Epithelial cell of proximal tubule (primary cell): Measurements from ENCODE around the gene ERI3. TPM values are rescaled to one million over a fixed set of nuclear protein-coding genes. Genes with fewer than 3 reads are reported as not detected.

Experiments used
- DNase-seq: peaks from one replicate; pipeline ENCODE4 v3.0.0-alpha.2; 2011; ENCODE audit warnings: low read depth
- H3K4me3 ChIP-seq: 2 replicates; pipeline ENCODE4 v1.5.1; 2011; ENCODE audit warnings: low read depth, mild to moderate bottlenecking, low read length
- total RNA-seq: library from RNA; depleted of rRNA; stranded (reverse); fragments of >200 nt; gene quantifications from 2 replicates; pipeline ENCODE4 v1.2.3, GENCODE V29; 2015
- TF ChIP-seq, protein P1 (sequence below): conservative IDR thresholded peaks from 2 replicates; pipeline ENCODE4 v1.5.1; 2012; ENCODE audit warnings: low read depth, mild to moderate bottlenecking, low read length

ERI3 gene
- total RNA-seq, 1 donor from 2014 or later: 51.7 TPM

DNA sequence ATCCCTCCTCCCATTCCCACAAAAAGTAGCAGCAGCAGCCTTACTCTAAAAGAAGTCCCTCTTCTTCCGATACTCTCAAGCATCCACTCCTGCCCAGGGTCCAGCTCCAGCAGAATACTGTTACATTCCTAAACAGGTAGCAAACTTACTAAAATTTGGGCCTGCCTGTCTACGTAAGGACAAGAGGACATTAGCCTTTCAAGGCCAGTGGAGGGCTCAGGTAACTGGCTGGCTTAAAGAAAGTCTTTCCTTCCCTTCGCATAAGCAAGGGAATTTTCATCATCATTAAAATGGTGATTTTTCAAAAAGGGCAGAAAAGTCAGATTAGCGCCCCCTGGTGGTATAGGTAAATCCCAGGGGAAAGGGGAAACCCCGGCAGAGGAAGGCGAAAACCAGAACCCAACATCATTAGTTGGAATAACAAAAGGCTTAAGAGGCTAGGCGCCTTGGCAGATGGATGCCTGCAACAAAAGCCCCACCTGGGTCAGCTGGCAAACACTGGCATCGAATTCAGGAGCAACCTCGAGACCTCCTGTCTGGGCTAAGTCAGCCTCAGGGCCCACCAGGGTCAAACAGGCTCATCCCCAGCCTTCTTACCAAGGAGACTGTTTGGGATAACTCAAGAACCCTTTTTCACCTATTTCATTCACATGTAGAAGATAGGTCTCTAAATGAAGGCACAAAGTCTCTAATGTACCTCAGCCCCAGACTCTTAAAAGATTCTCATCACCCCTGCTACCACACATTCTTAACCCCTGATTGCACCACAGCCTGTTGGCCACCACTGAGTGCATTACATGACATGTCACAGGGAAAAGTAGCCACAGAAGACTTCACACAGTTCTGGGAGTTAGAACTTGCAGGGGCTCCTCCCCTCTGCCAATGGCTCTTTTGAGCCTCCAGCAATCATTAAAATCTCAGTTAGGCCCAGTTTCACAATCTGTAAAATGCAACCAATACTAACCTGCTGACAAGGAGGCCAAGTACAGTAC, 36.7 kb downstream of the ERI3 start:
- no peak for DNase-seq
- H3K4me3 ChIP-seq: no peak overlapping the region
- TF ChIP-seq, protein P1, sequence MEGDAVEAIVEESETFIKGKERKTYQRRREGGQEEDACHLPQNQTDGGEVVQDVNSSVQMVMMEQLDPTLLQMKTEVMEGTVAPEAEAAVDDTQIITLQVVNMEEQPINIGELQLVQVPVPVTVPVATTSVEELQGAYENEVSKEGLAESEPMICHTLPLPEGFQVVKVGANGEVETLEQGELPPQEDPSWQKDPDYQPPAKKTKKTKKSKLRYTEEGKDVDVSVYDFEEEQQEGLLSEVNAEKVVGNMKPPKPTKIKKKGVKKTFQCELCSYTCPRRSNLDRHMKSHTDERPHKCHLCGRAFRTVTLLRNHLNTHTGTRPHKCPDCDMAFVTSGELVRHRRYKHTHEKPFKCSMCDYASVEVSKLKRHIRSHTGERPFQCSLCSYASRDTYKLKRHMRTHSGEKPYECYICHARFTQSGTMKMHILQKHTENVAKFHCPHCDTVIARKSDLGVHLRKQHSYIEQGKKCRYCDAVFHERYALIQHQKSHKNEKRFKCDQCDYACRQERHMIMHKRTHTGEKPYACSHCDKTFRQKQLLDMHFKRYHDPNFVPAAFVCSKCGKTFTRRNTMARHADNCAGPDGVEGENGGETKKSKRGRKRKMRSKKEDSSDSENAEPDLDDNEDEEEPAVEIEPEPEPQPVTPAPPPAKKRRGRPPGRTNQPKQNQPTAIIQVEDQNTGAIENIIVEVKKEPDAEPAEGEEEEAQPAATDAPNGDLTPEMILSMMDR: peak; percentile 82

DNA sequence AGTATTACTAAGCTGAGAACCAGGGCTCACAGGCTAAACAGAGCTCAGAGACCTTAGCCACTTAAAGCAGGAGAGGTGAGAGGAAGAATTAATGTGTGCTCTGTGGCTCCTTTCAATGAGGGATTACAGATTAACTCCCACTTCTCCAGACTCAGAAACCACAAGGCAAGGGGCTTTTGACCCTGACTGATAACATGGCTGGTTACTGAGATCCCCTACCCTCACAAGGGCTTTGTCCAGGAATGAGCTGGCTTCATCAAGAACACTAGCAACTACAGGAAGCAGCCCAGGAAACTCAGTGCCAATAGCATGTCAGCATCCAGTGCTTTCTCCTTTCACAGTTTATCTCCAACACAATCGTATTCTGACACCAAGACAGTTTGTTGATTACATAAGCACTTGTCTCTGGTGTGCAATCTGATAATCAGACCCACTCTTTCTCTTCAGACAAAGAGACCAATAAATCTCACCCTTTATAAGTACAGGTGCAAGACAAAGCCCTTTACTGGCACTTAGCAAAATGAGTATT, 38.8 kb downstream of the ERI3 start:
- TF ChIP-seq, protein P1: no peak
- no peak overlapping the region for H3K4me3 ChIP-seq
- no peak for DNase-seq

DNA sequence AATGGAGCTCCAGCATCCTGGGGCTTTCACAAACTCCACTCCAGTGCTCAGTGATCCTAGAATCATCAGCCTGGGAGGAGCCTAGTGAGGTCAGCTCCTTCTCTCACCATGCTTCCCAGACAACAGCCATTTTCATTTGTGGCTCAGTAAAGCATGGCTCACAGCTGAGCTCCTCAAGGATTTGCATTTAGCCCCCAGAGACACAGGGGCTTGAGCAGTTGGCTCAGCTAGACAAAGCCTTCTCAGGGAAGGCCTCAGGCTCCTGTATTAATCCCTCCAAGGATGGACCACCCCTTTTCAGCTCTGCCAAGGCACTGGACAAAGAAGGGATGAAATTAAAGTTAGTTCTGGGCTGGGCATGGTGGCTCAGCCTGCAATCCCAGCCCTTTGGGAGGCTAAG, 39.5 kb downstream of the ERI3 start:
- no peak for DNase-seq
- H3K4me3 ChIP-seq: no peak overlapping the region
- TF ChIP-seq, protein P1: no peak

DNA sequence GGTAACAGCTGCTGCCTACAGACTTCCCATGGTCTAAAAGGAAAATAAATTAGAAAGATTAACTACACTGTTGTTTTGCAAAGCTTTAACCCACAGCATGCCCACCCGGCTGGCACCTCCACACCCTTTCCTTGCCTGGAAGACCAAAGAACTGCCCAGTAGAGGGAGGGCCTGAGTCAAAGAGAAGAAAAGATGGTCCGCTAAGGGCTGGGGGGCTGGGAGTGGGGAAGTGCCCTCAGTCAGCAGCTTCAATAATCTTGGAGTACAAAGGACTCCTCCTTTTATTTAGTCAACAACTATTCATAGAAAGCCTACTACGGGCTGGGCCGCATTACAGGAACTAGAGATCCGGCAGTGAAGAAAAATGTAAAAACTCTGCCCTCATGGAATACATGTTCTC, 40.6 kb downstream of the ERI3 start:
- no peak overlapping the region for H3K4me3 ChIP-seq
- DNase-seq: no peak
- TF ChIP-seq, protein P1: peak; percentile 57

DNA sequence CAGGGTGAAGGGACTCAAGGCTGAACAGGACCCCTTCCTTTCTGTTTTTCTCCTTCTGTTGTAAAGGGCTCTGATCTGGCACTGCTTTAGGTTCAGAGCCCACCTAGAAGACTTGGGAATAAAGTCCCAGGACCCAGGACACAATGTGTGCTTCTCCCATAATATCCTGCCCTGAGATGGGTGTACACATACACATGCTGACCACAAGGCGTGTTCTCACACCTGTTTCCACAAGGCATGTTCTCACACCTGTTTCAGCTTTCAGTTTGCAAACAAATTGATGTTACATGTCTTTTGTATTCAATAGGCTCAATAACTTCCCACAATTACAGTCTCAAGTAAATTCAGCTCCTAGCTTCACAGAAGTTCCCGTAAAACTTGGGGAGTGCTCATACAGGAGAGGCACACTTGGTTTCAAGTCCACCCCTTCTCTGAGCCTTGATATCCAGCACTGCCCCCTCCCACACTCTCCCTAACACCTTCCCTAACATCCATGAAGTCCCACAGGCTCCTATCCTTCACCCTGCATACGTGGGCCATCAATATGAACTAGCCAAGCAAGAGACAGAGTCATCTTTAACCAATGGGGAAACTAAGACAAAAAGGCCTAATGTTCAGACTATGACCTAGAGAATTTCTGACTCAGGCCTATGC, 41.7 kb downstream of the ERI3 start:
- H3K4me3 ChIP-seq: no peak overlapping the region
- no peak for DNase-seq
- TF ChIP-seq, protein P1: no peak

DNA sequence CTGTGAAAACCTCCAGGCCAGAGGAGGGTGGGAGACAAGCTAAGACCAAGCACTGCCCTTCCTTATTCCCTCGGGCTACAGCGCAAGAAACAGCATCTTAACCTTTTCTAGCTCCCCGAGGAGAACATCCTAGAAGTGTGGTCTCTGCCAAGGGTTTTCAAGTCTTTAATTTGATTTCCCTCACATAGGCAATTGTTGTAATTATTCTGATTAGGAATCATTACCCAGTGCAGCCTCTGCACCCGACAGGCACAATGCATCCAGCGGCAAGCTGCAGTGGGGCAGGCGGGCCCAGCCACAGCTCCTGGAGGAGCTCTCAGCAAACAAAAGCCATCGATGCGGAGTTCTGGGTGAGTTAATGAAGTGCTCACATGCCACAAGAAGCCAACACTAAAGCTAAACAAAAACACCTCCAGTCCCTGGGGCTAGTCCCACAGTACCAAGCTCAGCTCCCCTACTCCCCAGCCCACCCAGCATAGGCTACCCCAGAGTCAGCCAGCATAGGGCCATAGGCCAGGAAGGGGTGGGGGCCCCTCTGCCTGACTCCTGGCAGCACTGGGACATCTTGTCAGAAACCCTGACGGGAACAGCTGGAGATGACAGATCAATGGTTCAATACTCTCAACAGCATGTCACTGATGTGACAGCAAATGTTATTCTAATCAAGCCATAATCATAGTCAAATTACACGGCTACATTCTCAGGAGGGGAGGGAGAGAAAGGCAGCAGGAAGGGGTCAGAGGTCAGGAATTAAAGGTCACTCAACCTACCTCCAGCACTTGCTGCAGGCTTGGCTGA, 42.5 kb downstream of the ERI3 start:
- DNase-seq: no peak
- no peak overlapping the region for H3K4me3 ChIP-seq
- TF ChIP-seq, protein P1: no peak
